ENCODE results near the gene PHF19.

GRCh38 chr9:120917929-120918762 is 41.2 kb upstream of the PHF19 start:
- TF ChIP-seq, protein P1, sequence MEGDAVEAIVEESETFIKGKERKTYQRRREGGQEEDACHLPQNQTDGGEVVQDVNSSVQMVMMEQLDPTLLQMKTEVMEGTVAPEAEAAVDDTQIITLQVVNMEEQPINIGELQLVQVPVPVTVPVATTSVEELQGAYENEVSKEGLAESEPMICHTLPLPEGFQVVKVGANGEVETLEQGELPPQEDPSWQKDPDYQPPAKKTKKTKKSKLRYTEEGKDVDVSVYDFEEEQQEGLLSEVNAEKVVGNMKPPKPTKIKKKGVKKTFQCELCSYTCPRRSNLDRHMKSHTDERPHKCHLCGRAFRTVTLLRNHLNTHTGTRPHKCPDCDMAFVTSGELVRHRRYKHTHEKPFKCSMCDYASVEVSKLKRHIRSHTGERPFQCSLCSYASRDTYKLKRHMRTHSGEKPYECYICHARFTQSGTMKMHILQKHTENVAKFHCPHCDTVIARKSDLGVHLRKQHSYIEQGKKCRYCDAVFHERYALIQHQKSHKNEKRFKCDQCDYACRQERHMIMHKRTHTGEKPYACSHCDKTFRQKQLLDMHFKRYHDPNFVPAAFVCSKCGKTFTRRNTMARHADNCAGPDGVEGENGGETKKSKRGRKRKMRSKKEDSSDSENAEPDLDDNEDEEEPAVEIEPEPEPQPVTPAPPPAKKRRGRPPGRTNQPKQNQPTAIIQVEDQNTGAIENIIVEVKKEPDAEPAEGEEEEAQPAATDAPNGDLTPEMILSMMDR (IDR thresholded peaks at IDR 0.05): no peak
- TF ChIP-seq POLR2A (IDR thresholded peaks at IDR 0.05): no peak

Measured in ovary (tissue), 3 donors.